HFF-Myc (cell line): Measurements from ENCODE around the gene LIX1L.

Experiments
- DNase-seq: peaks from one replicate; pipeline ENCODE4 v3.0.0-alpha.2; 2011; ENCODE audit warnings: low read depth; ENCODE audit errors: extremely low read depth
- H3K4me3 ChIP-seq: replicated peaks from 2 replicates; pipeline ENCODE4 v1.5.1; 2011; ENCODE audit warnings: low read depth, mild to moderate bottlenecking, control low read depth, low read length
- TF ChIP-seq, protein P1 (sequence below): IDR thresholded peaks from 2 replicates; pipeline ENCODE4 v1.5.1; 2012; ENCODE audit warnings: mild to moderate bottlenecking, low read depth, low read length, control low read depth; ENCODE audit errors: missing control alignments

The LIX1L gene

DNA sequence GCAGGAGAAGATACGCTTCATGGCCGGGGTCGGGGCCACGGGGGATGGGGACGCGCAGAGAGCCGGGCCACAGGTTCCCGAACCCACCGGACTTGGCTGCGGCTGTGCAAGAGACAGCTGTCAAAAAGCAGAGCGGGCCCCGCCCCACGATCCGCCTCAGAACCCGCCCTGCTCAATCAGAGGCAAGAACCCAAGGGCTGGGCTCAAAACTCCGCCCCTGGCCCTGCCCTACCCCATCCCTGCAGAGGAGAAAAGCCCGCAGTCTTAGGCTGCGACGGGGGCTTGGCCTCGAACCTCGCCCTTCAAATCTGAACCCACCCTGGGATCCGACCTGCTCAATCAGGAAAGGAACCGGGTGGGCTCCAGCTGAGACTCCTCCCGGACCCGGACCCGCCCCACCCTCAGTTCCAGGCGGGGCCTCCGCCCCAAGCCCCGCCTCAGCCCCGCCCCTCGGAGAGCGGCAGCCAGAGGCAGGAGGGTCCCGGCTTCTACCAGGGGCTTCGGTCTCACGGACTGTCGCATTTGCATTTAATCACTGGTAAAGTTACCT lies 72.0 kb downstream of the LIX1L start, which contains the start of gene ANKRD35:
ANKRD35 (minus strand) TSS at position 129 of the 550 bp plus-strand sequence; CDS start at position 21, 108 bp downstream.
- H3K4me3 ChIP-seq = peak within 1 kb of the TSS; percentile 53
- TF ChIP-seq, protein P1, sequence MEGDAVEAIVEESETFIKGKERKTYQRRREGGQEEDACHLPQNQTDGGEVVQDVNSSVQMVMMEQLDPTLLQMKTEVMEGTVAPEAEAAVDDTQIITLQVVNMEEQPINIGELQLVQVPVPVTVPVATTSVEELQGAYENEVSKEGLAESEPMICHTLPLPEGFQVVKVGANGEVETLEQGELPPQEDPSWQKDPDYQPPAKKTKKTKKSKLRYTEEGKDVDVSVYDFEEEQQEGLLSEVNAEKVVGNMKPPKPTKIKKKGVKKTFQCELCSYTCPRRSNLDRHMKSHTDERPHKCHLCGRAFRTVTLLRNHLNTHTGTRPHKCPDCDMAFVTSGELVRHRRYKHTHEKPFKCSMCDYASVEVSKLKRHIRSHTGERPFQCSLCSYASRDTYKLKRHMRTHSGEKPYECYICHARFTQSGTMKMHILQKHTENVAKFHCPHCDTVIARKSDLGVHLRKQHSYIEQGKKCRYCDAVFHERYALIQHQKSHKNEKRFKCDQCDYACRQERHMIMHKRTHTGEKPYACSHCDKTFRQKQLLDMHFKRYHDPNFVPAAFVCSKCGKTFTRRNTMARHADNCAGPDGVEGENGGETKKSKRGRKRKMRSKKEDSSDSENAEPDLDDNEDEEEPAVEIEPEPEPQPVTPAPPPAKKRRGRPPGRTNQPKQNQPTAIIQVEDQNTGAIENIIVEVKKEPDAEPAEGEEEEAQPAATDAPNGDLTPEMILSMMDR = no peak
- no peak for DNase-seq

DNA sequence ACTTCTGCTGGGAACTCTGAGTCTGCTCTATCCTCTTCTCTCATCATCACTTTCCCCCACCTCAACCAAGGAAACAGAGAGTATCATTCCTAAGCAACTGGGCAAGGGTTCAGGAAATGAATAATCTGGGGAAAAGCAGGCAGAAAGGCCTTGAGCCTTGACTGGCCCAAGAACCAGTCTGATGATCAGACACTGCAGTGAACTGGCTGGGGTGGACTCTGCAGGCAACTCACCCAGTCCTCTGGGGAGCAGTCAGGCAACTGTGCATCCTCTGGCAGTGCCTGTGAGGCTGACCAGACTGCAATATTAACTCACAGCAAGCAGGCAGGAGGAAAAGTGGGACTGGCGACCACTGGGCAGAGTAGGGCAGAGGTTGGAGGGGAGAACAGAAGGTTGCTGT lies 73.1 kb downstream of the LIX1L start:
- H3K4me3 ChIP-seq = no peak overlapping the region
- TF ChIP-seq, protein P1 = no peak
- DNase-seq = no peak
